Activated T-helper 1 cell treated with anti-CD3 and anti-CD28 coated beads, Interleukin-2, amount 50 U/mL, for 16 hours (primary cell): ENCODE results near the gene CALHM2.

Experiments
- DNase-seq, 2 donors: peaks; one replicate each; pipeline ENCODE4 v3.0.0-alpha.2; 2020; ENCODE audit warnings: low read depth in 1 of 2, low spot score in 1 of 2

CALHM2 gene

GRCh38 chr10:103476046-103476768, 24.0 kb upstream of the CALHM2 start:
- no peak for DNase-seq

GRCh38 chr10:103475437-103475836, 23.3 kb upstream of the CALHM2 start:
- no peak for DNase-seq

GRCh38 chr10:103474077-103474476, 21.9 kb upstream of the CALHM2 start:
- DNase-seq: no peak

GRCh38 chr10:103473261-103473671, 21.1 kb upstream of the CALHM2 start:
- no peak for DNase-seq

- DNase-seq: no peak
Measured at GRCh38 chr10:103472005-103472404, 19.8 kb upstream of the CALHM2 start.

- peak; percentile 36 to 66 for DNase-seq
Measured at GRCh38 chr10:103470761-103471653, 18.8 kb upstream of the CALHM2 start.

- DNase-seq: no peak
Measured at GRCh38 chr10:103469201-103469600, 17.0 kb upstream of the CALHM2 start.

- no peak for DNase-seq
Measured at GRCh38 chr10:103467406-103467805, 15.2 kb upstream of the CALHM2 start.

GRCh38 chr10:103466734-103467133, 14.6 kb upstream of the CALHM2 start:
- no peak for DNase-seq

GRCh38 chr10:103465411-103466179, 13.4 kb upstream of the CALHM2 start:
- no peak for DNase-seq

- no peak for DNase-seq
Measured at GRCh38 chr10:103463499-103463898, 11.3 kb upstream of the CALHM2 start.

GRCh38 chr10:103459615-103460014, 7.4 kb upstream of the CALHM2 start:
- no peak for DNase-seq

GRCh38 chr10:103458720-103459119, 6.5 kb upstream of the CALHM2 start, which contains the start of gene CALHM1:
Gene CALHM1, minus strand, starts transcription at chr10:103458900. Its CDS starts 149 bp downstream, at chr10:103458751.
- DNase-seq: no peak

GRCh38 chr10:103457896-103458583, 5.9 kb upstream of the CALHM2 start:
- DNase-seq: no peak

GRCh38 chr10:103457176-103457712, 5.1 kb upstream of the CALHM2 start:
- no peak for DNase-seq

- DNase-seq: no peak
Measured at GRCh38 chr10:103456074-103456660, 4.0 kb upstream of the CALHM2 start.

GRCh38 chr10:103455235-103455634, 3.1 kb upstream of the CALHM2 start:
- no peak for DNase-seq

GRCh38 chr10:103454026-103454425, 1.9 kb upstream of the CALHM2 start:
- no peak for DNase-seq

GRCh38 chr10:103452506-103453230, 498 bp upstream of the CALHM2 start:
- DNase-seq: no peak
